H1 (cell line): ENCODE data around the gene ABCD1. TPM values are rescaled to one million over a fixed set of nuclear protein-coding genes. Genes with fewer than 3 reads are reported as not detected.

ENCODE experiments used
- CTCF ChIA-PET: fragments of 300-600 bp; sonication (Branson Sonifier 250); formaldehyde crosslinking; loops from one replicate; lab custom pipeline; 2021; ENCODE audit not compliant: partially characterized antibody; lab: Charles Lee
- POLR2A ChIA-PET: fragments of 300-600 bp; sonication (Branson Sonifier 250); formaldehyde crosslinking; loops from one replicate; lab custom pipeline; 2021; ENCODE audit warnings: inconsistent platforms; ENCODE audit not compliant: partially characterized antibody; lab: Charles Lee
- DNase-seq, 2 experiments: peaks; one replicate each; pipeline versions ENCODE4 v3.0.0 to v3.0.0-alpha.2; 2010 to 2022; ENCODE audit warnings: low spot score in 2 of 2, low read depth in 1 of 2, mixed read lengths in 1 of 2
- FAIRE-seq: peaks from 2 replicates; lab custom pipeline; 2011; peaks lifted over from hg19 to GRCh38; lab: Jason Lieb, UNC
- H2AFZ ChIP-seq: 2 replicates; pipeline ENCODE4 v1.8.1; 2012; ENCODE audit warnings: low read length, inconsistent platforms
- H2AK5ac ChIP-seq: 2 replicates; pipeline ENCODE4 v1.6.1; 2013; ENCODE audit warnings: low read depth, low read length
- H2BK120ac ChIP-seq: replicated peaks from 2 replicates; pipeline ENCODE3; 2013; ENCODE audit warnings: low read depth, low read length, inconsistent platforms
- H2BK12ac ChIP-seq: 2 replicates; pipeline ENCODE4 v1.6.1; 2013; ENCODE audit warnings: low read depth, low read length
- H2BK15ac ChIP-seq: 2 replicates; pipeline ENCODE4 v1.6.1; 2013; ENCODE audit warnings: low read length
- H2BK20ac ChIP-seq: 2 replicates; pipeline ENCODE4 v1.6.1; 2013; ENCODE audit warnings: low read length
- H2BK5ac ChIP-seq: 2 replicates; pipeline ENCODE4 v1.6.1; 2013; ENCODE audit warnings: low read depth, low read length
- H3K14ac ChIP-seq: 2 replicates; pipeline ENCODE4 v1.6.1; 2013; ENCODE audit warnings: inconsistent platforms; ENCODE audit not compliant: insufficient read length
- H3K18ac ChIP-seq: 2 replicates; pipeline ENCODE4 v1.6.1; 2013; ENCODE audit warnings: low read length; ENCODE audit errors: extremely low read depth
- H3K23ac ChIP-seq: 2 replicates; pipeline ENCODE4 v1.6.1; 2013; ENCODE audit warnings: inconsistent platforms; ENCODE audit not compliant: insufficient read length
- H3K23me2 ChIP-seq: 2 replicates; pipeline ENCODE4 v1.6.1; 2013; ENCODE audit warnings: low read depth, low read length
- H3K27ac ChIP-seq: 2 replicates; pipeline ENCODE4 v1.6.1; 2011; ENCODE audit warnings: low read depth, low read length, inconsistent platforms
- H3K27me3 ChIP-seq, 4 experiments: replicated peaks in 1 of 4; 1 replicate in 1 of 4; 2 replicates in 3 of 4; pipeline versions ENCODE4 v1.6.1 to v1.8.1; 2011 to 2013; ENCODE audit warnings: low read length in 3 of 4, mild to moderate bottlenecking in 3 of 4, inconsistent platforms in 2 of 4, mixed read lengths in 2 of 4, moderate library complexity in 1 of 4; ENCODE audit not compliant: control insufficient read depth in 3 of 4, insufficient read depth in 3 of 4; ENCODE audit errors: extremely low read depth in 1 of 4
- H3K36me3 ChIP-seq, 4 experiments: 2 replicates each; pipeline versions ENCODE4 v1.6.1 to v1.8.1; 2011 to 2013; ENCODE audit warnings: mild to moderate bottlenecking in 4 of 4, low read length in 3 of 4, moderate library complexity in 2 of 4, control low read depth in 1 of 4, inconsistent platforms in 1 of 4; ENCODE audit not compliant: insufficient read depth in 4 of 4, control insufficient read depth in 2 of 4
- H3K4ac ChIP-seq: replicated peaks from 2 replicates; pipeline ENCODE3; 2013; ENCODE audit warnings: low read length, low read depth, mixed read lengths, inconsistent platforms; ENCODE audit not compliant: insufficient read length
- H3K4me1 ChIP-seq, 4 experiments: replicated peaks in 1 of 4; 1 replicate in 1 of 4; 2 replicates in 3 of 4; pipeline versions ENCODE4 v1.6.1 to v1.8.1; 2011 to 2013; ENCODE audit warnings: low read length in 3 of 4, inconsistent platforms in 2 of 4, mixed read lengths in 1 of 4; ENCODE audit not compliant: insufficient read depth in 4 of 4, control insufficient read depth in 3 of 4
- H3K4me2 ChIP-seq, 2 experiments: 2 replicates each; pipeline versions ENCODE4 v1.6.1 to v1.8.1; 2011 to 2013; ENCODE audit warnings: low read depth in 2 of 2, low read length in 2 of 2, control low read depth in 1 of 2, inconsistent platforms in 1 of 2, mild to moderate bottlenecking in 1 of 2; ENCODE audit not compliant: insufficient read depth in 1 of 2
- H3K4me3 ChIP-seq, 4 experiments: fragments of 200-600, 300-600 bp in 1 of 4; sonication (generic), shearing (Covaris generic), sonication (Bioruptor Twin) in 1 of 4; 2 replicates each; pipeline versions ENCODE4 v1.5.1 to v1.8.1; 2011 to 2016; ENCODE audit warnings: low read length in 4 of 4, low read depth in 3 of 4, control low read depth in 2 of 4, inconsistent platforms in 2 of 4, mild to moderate bottlenecking in 2 of 4, mixed read lengths in 1 of 4, moderate library complexity in 1 of 4; ENCODE audit not compliant: insufficient read depth in 2 of 4; ENCODE audit errors: extremely low read depth in 1 of 4
- H3K56ac ChIP-seq: replicated peaks from 2 replicates; pipeline ENCODE3; 2013; ENCODE audit warnings: low read depth, mild to moderate bottlenecking, mixed read lengths, low read length, inconsistent platforms; ENCODE audit not compliant: insufficient read length
- H3K79me1 ChIP-seq: 2 replicates; pipeline ENCODE4 v1.6.1; 2013; ENCODE audit warnings: low read depth, low read length, control low read depth
- H3K79me2 ChIP-seq, 2 experiments: 2 replicates each; pipeline versions ENCODE4 v1.6.1 to v1.8.1; 2012 to 2013; ENCODE audit warnings: low read length in 2 of 2, mild to moderate bottlenecking in 2 of 2, inconsistent platforms in 1 of 2; ENCODE audit not compliant: insufficient read depth in 2 of 2, control insufficient read depth in 1 of 2
- H3K9ac ChIP-seq, 4 experiments: replicated peaks in 1 of 4; 1 replicate in 1 of 4; 2 replicates in 3 of 4; pipeline versions ENCODE4 v1.6.1 to v1.8.1; 2011 to 2013; ENCODE audit warnings: low read depth in 3 of 4, low read length in 3 of 4, control low read depth in 2 of 4, mild to moderate bottlenecking in 2 of 4, moderate library complexity in 2 of 4, inconsistent platforms in 1 of 4; ENCODE audit errors: extremely low read depth in 1 of 4
- H3K9me3 ChIP-seq, 2 experiments: 2 replicates each; pipeline versions ENCODE4 v1.6.1 to v1.8.1; 2012 to 2013; ENCODE audit warnings: mild to moderate bottlenecking in 2 of 2, moderate library complexity in 2 of 2, control low read depth in 1 of 2, inconsistent platforms in 1 of 2, low read depth in 1 of 2, low read length in 1 of 2, mixed read lengths in 1 of 2; ENCODE audit not compliant: insufficient read depth in 2 of 2
- H4K20me1 ChIP-seq, 2 experiments: replicated peaks in 1 of 2; 2 replicates each; pipeline versions ENCODE3 to v1.8.1; 2011 to 2013; ENCODE audit warnings: inconsistent platforms in 2 of 2, low read length in 2 of 2, mild to moderate bottlenecking in 1 of 2; ENCODE audit not compliant: insufficient read depth in 2 of 2, control insufficient read depth in 1 of 2
- H4K5ac ChIP-seq: 2 replicates; pipeline ENCODE4 v1.6.1; 2013; ENCODE audit warnings: low read length, low read depth, mixed read lengths, inconsistent platforms; ENCODE audit not compliant: insufficient read length
- H4K8ac ChIP-seq: 2 replicates; pipeline ENCODE4 v1.8.0; 2013; ENCODE audit warnings: mild to moderate bottlenecking, moderate library complexity, low read length, inconsistent platforms; ENCODE audit not compliant: insufficient read depth; ENCODE audit errors: extremely low read depth
- H4K91ac ChIP-seq: replicated peaks from 2 replicates; pipeline ENCODE3; 2013; ENCODE audit warnings: low read length, mixed read lengths, inconsistent platforms; ENCODE audit not compliant: insufficient read length
- BACH1 ChIP-seq: IDR thresholded peaks from 2 replicates; pipeline ENCODE4 v1.6.1; 2012; ENCODE audit warnings: low read length, improper control_type of control experiment
- CEBPB ChIP-seq: IDR thresholded peaks from 2 replicates; pipeline ENCODE4 v1.6.1; 2012; ENCODE audit warnings: low read depth, low read length
- CHD2 ChIP-seq: IDR thresholded peaks from 2 replicates; pipeline ENCODE4 v1.6.1; 2012; ENCODE audit warnings: low read length, improper control_type of control experiment
- EZH2 ChIP-seq: fragments of 200-600 bp; sonication (generic); IDR thresholded peaks from 2 replicates; pipeline ENCODE4 v1.7.1; 2012; ENCODE audit warnings: low read depth, mild to moderate bottlenecking, moderate library complexity, low read length, inconsistent platforms; ENCODE audit not compliant: severe bottlenecking
- GTF2F1 ChIP-seq: IDR thresholded peaks from 2 replicates; pipeline ENCODE4 v1.6.1; 2012; ENCODE audit warnings: low read depth, low read length, improper control_type of control experiment, borderline replicate concordance
- KDM4A ChIP-seq: IDR thresholded peaks from one replicate; pipeline ENCODE4 v1.7.1; 2012; ENCODE audit warnings: low read depth, mild to moderate bottlenecking, moderate library complexity, low read length, inconsistent platforms; ENCODE audit not compliant: severe bottlenecking
- NANOG ChIP-seq: IDR thresholded peaks from 2 replicates; pipeline ENCODE4 v1.6.1; 2011; ENCODE audit warnings: low read length, low read depth, mild to moderate bottlenecking, inconsistent platforms; ENCODE audit not compliant: insufficient read depth, poor library complexity, severe bottlenecking
- PHF8 ChIP-seq: fragments of 200-600 bp; sonication (generic); conservative IDR thresholded peaks from 2 replicates; pipeline ENCODE4 v1.7.1; 2012; ENCODE audit warnings: low read depth, mild to moderate bottlenecking, inconsistent platforms, low read length, moderate library complexity
- POLR2A ChIP-seq, 2 experiments: IDR thresholded peaks; 1 replicate in 1 of 2; 2 replicates in 1 of 2; pipeline ENCODE4 v1.6.1; 2011; ENCODE audit warnings: low read depth in 2 of 2, low read length in 2 of 2, mild to moderate bottlenecking in 2 of 2; ENCODE audit errors: control extremely low read depth in 1 of 2
- SRF ChIP-seq: IDR thresholded peaks from 2 replicates; pipeline ENCODE4 v1.6.1; 2011; ENCODE audit warnings: mild to moderate bottlenecking, low read depth, low read length, moderate library complexity
- WGBS, 2 experiments: shearing (Covaris generic) in 1 of 2; methylation state at CpG; one replicate each; pipeline versions ENCODE4 v1.1.6 to v1.1.7; 2013 to 2015; ENCODE audit warnings: low lambda C conversion rate in 2 of 2, mixed read lengths in 2 of 2, inconsistent platforms in 1 of 2, low coverage in 1 of 2, missing lambda C conversion rate in 1 of 2; ENCODE audit not compliant: insufficient replicate concordance in 2 of 2, insufficient coverage in 1 of 2, insufficient read length in 1 of 2; ENCODE audit errors: extremely low coverage in 1 of 2, missing lambda C conversion rate in 1 of 2; 5-methylcytosine and 5-hydroxymethylcytosine counted together
- polyA plus RNA-seq, 7 experiments: library from polyadenylated mRNA; depleted of rRNA in 3 of 7; stranded (reverse) in 5 of 7; unstranded in 2 of 7; fragments of >200 nt in 5 of 7; fragments of 200-250 nt in 2 of 7; gene quantifications; 1 replicate in 5 of 7; 2 replicates in 1 of 7; 4 replicates in 1 of 7; pipeline versions ENCODE4 v1.2.1 to v1.2.3, GENCODE V29; 2011 to 2013; ENCODE audit warnings: missing spikeins in 2 of 7, mixed read lengths in 2 of 7
- total RNA-seq: library from RNA; stranded (reverse); fragmentation: NEBNext Ultra II Directional; extraction: Animal tissue kit (Norgen Biotek cat#: 25700); gene quantifications from 2 replicates; pipeline ENCODE4 v1.2.1, GENCODE V29; 2021

ABCD1 gene
- total and polyA plus RNA-seq, 2 of the 8 experiments (the other 6 are each of a cell fraction or from before 2014, with no cell fraction given) = 3.1 to 6.6 TPM

DNA sequence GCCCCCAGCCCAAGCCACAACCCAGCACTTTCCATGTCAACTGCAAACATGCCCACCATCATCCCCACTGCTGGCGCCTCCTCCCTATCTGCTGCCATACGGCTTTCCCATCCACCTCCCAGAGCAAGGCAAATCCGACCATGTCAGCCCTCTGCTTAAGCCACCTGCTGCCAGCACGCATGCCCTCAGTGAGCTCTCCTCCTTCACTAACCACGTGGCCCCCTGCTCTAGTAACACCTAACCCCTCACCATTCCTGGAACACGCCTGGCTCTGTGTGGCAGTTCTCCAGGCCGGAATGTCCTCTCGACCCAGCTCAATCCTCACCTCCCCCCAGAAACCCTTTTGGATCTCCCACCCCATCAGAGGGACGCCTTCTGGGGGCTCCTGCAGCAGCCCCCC, 17.9 kb upstream of the ABCD1 start:
- Histone ChIP-seq H3K9me3 (no peaks in the 10 kb centered on the region), H3K4me1 (peaks cover 0 to 2% (median 0%) of the 10 kb centered on the region in 4 experiments; a peak in 3 of 7 replicates), H2BK15ac (no peak overlapping the region), H3K27me3 (no peaks in the 10 kb centered on the region), H2BK12ac (no peak overlapping the region), H3K56ac (no peak overlapping the region), H4K5ac (no peak overlapping the region), H3K4me2 (no peak overlapping the region), H3K36me3 (peaks cover 0 to 24% (median 6%) of the 10 kb centered on the region in 4 experiments; a peak in 4 of 8 replicates), H2BK20ac (no peak overlapping the region), H2BK120ac (no peak overlapping the region), H3K4ac (no peak overlapping the region), H2AFZ (no peak overlapping the region), H3K23ac (no peak overlapping the region), H4K8ac (no peak overlapping the region), H3K14ac (no peak overlapping the region), H3K4me3 (no peak overlapping the region), H3K9ac (no peak overlapping the region), H4K20me1 (no peaks in the 10 kb centered on the region), H3K79me2 (no peaks in the 10 kb centered on the region), H3K23me2 (no peaks in the 10 kb centered on the region), H3K18ac (no peak overlapping the region), H2BK5ac (no peak overlapping the region), H2AK5ac (no peak overlapping the region), H4K91ac (no peak overlapping the region), H3K27ac (no peak overlapping the region), H3K79me1 (no peaks in the 10 kb centered on the region)
- 96% methylated on average over 4 of the region's 9 CpGs; no CpG with 5 or more reads in 1 of the 2 experiments for WGBS, 2 experiments
- TF ChIP-seq BACH1 (no peak), CEBPB (no peak), PHF8 (no peak), KDM4A (no peak), CHD2 (no peak), GTF2F1 (no peak), SRF (no peak), NANOG (no peak), POLR2A (IDR thresholded peaks at IDR 0.05; ENCODE audit: control extremely low read depth in 1 of 2, low read depth in 2 of 2, low read length in 2 of 2) (no peak), EZH2 (no peak)
- ChIA-PET POLR2A (interaction anchor here (1.7 kb wide), 1 partner anchor 20 kb away, joined by 6 read pairs; the partner anchor contains the start of gene SLC6A8), CTCF (interaction anchor here (1.6 to 2.8 kb wide), 3 partner anchors 20 to 39 kb away, joined by 4 to 9 read pairs (median 6); partner anchors contain the start of gene SLC6A8)
- DNase-seq = no peak
- FAIRE-seq = no peak
